GM18861 (cell line): ENCODE results near the gene FANCE.
"Not testable (repeated sequence)": the region's sequence is repeated elsewhere in the genome, so short reads cannot be mapped to it uniquely, and the experiment has no call there.

Experiments used
- ATAC-seq: cut with Tn5 transposase; IDR thresholded peaks from one replicate; pipeline ENCODE4 v1.9.1; 2021; ENCODE audit not compliant: unreplicated experiment

Gene FANCE

DNA sequence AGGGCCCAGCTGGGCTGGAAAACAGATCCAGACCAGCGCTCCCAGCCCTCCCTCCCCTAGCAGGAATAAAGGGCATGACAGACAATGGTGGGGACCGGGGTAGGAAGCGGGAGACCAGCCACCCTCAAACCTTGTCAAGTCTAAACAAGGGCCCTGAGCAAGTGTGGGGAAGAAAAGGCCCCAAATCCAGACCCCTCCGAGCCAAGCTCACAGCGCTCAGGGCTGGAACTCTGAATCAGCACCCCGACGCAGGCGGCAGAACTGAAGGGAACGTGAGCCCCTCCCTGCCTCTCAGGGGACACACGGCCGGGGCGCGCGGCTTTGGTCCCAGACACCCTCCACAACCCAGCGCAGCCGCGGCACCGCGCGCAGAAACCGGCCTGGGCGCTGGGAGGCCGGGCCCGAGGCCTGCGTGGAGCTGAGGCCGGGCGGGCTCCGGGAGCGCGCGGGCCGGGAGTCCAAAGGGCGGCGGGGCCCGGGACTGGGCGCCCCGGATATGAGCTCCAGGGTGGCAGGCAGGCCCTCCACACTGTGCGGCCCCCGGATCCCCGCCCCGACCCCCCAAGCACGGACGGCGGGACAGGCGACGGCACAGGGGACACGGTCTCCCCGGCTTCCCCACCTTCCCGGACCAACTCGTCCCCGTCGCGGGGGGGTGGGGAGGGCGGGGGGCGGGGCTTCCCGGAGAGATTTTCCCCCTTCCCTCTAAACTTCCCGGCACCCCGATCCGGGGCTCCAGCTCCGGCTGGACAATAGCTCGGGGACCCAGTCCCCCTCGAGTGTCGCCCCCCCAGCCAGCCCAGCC lies 44.1 kb downstream of the FANCE start:
- no peak for ATAC-seq

DNA sequence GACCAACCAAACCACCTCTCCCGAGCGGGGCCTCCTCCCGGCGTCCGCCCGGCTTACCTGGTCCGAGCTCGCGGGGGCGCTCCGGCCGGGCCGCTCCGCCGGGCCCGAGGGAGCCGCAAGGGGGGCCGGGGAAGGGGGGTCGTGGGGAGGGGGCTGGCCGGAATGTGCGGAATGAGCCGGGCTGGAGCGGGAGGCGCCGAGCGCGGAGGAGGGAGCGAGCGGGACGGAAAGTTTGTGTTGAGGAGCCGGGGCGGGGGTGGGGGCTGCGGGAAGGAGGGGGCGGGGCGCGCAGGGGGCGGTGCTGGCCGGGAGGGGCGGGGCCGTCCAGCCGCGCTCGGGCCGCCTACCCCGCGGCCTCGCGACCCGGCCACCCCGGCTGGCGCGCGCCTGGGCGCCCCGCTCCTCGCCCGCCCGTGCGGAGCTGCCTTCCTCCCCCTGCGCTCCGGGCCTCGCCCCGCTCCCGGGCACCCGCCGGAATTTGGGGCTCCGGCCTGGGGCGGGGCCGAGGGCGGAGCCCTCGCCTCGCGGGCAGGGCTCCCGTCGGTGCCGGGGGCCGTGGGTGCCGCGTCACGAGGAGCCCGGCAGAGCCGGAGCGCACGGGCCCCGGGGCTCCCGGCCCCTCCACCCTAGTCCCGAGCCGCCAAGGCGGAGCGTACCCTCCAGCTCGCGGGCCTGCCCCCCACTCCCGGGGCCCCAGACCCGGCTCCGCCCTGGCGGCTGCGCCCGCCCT lies 44.9 kb downstream of the FANCE start, which contains the start of gene TEAD3:
TSS of gene TEAD3 (minus strand) at position 239 of the 730 bp plus-strand sequence.
- ATAC-seq, result no peak

DNA sequence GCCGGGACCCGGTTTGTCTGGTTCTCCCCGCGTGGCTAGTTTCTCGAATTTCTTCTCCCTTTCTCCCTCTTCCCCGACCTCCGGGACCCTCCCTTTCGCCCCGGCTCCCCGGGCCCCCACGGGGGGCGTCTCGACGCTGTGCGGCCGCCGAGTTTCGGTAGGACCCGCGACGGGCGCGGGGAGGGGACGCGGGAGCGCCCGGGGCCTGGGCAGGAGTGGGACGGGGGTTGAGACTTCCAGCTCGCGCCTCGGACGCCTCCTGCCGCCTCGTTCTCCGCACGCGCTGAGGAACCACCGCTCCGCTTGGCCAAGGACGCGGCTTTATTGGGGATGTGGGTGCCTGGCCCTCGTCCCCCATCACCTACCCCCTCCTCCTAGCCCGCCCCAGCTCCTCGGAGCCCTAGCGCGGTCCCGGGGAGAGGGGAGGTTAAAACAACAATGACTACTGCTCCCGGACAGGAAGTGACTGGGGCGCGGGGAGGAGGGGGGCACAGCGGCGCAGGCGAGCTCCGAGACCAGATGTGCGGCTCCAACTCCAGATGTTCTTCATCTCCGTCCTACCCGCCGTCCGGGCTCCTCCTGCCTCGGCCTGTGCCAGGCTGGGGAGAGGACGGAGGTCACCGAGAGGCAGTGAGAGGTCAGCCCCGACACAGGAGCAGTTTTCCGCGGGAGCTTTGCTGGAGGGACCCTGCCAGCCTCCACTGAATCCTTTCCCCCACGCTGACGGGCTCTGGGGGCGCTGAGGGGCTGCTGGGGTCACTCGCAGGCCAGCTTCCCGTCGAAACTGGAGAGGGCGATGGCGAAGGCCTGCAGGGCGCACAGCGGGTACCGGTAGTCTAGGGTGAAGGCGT lies 45.7 kb downstream of the FANCE start:
- ATAC-seq, result no peak

DNA sequence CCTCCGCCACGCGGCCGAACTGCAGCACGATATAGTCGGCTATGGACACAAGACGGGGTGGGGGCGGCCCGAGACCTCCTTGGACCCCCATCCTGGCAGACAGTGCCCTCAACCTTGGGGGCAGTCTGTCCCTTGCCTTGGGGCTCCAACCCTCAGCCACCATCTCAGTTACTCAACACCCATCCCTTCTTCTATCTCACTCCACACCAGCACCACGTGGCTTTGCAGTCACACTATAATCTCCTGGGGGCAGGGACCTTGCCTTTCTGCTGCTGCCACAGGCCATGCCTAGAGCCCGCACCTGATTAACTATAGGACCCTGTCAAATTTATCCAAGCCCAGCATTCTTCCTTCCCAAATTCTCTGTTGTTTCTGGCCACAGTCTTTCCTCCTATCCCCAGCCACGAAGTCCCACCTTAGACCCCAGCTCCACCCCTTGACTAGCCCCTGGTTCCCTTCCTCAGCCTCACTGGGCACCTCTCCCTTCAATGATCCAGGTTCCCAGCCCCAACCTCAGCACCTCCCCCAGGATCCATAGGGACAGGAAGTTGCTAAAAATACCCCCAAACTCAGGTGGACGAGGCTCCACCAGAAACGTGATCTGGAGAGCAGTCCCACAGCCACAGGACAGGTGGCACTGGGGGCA lies 46.4 kb downstream of the FANCE start:
- ATAC-seq, result no peak

DNA sequence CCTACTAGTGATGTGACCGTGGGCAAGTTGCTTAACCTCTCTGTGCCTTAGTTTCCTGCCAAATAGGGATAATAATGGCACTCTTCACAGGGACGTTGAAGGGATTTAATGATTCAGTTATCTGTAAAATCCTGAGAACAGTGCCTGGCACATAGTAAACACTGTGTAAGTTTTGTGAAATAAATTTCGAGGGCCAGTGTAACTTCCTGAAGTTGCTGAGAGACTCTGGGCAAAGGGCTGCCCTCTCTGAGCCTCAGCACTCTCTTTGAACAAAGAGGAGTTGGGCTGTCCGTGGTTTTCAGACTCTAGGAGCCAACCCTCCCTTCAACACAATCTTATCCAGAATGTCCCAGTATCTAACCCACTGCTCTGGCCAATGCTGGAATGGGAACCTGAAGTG lies 47.2 kb downstream of the FANCE start:
- ATAC-seq, result no peak

DNA sequence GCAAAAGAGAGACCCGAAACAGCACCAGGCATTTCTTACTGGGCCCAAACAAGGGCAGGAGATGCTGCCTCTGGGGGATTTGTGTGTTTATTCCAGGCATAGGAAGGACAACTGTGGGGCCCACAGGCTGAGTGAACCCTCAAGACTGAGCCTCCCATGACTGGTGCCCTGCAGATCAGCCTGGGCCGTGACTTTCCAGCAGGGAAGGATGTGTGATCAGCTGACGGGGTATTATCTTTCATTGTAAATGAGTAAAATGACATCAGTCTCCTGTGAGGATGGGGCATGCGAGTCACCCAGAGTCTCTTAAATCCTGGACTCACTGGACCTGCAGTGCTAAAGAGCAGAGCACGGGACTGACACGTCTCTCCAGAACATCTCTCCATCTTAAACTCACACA lies 48.6 kb downstream of the FANCE start:
- ATAC-seq, result no peak

DNA sequence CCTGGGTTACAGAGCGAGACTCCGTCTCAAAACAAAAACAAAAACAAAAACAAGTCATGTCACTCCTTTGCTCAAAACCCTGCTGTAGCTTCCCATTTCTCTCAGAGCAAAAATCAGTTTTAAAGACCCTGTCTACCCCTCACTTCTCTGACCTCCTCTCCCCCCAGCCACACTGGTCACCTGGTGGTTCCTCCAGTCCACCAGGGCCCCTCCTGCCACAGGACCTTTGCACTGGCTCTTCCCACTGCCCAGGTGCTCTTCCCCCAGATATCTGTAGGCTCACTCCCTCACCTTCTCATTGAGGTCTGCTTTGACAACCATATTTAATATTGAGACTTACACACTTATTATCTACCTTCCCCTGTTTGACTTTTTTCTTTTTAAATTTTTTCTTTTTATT lies 49.6 kb downstream of the FANCE start:
- no peak for ATAC-seq

DNA sequence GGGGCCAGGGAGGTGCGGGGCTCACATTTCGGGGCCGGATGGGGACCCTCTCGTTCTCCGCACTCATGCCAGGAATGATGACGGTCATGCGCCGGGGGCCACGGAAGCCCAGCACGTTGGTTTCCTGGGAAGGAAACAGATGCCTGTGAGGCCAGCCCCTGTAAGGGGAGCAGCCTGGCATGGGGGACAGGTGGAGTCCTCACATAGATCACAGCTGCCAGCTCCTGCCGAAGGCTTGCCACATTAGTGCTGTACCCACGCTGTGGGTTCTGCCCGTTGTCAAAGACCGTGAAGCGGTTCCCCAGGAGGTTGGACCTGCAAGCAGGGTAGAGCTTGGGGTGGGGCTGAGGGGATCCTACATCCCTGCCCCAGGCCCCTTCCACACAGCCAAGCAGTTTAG lies 51.4 kb downstream of the FANCE start:
- ATAC-seq, result no peak

DNA sequence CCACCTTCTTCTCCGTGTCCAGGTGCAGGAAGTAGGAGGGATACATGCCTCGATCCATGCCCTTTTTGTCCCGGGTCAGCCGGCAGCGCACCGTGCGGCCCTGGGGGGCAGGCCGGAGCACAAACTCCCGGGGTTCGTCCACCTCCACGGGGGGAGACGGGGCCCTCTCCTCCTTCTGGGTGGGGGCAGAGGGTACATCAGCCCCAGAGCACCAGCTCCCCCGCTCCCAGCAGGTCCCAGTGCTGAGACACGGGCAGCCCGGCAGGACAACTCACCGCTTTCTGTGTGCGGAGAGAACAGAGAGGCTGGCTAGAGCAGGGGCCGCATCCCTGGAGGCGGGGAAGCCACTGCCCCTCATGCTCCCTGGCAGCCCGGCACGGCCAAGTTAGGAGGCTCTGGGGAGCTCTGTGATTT lies 53.9 kb downstream of the FANCE start:
- no peak for ATAC-seq

DNA sequence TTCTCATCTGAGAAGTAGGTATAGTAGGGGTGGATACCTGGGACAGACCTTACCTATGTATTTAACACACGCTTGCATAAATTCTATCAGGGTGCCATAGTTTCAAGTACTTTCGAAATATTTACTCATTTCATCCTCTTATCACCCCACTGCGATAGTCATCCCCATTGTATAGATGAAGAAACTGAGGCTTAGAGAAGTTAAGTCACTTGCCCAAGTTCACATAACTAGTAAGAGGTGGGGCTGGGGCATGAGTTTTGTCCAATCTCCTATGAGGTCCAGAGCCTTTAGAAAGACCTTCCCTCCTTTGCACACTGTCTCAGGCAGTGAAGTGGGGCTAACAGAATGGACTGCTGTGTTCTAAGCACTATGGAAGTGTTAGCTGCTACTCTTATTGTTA lies 54.4 kb downstream of the FANCE start:
- no peak for ATAC-seq

DNA sequence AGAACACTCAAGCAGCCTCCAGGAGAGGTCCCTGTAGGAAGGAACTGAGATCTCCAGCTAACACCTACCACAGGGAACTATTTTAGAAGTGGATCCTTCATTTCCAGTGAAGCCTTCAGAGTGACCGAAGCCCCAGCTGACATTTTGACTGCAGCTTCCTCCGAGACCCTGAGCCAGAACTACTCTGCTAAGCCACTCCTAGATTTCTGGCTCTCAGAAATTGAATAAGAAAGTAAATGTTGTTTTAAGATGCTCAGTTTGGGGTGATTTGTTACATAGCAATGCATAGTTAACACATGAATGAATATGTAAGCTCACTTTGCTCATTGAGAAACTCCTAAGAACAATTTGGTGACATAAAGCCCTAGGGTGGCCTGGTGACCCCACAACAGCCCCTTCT lies 55.1 kb downstream of the FANCE start:
- no peak for ATAC-seq

DNA sequence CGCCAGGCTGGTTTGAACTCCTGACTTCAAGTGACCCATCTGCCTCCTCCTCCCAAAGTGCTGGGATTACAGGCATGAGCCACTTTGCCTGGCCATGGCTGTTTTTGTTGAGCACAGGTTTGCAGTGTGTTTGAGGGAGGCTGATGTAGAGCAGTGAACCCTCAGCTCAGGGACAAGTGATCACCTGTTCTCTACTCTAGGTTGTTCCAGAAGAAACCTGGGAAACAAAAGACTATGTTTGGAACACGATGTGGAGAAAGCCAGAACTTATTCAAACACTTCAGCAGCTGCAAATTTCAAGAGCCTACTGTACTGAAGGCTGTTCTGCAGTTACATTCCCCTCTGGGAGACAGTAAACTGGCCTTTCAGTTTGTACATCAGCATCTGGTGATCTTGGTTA lies 55.9 kb downstream of the FANCE start:
- no peak for ATAC-seq

DNA sequence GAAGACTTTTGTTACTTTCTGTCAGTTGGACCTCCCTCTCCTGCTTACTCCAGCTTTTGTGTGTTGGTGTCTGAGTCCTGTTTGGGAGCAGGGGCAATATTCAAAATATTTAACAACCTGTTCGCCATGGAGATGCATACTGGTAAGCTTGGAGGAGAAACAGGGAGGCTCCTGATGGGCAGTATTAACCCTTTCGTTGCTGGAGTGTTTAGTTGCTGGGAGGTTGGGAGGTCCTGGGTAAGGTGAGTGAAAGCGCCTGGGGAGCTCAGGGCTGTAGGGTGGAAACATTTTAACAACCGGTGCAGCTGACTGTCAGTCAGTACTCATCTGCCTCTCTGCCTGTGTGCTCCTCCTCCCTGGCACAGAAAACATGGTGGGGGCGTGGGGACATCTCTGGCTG lies 56.4 kb downstream of the FANCE start:
- ATAC-seq, result no peak

DNA sequence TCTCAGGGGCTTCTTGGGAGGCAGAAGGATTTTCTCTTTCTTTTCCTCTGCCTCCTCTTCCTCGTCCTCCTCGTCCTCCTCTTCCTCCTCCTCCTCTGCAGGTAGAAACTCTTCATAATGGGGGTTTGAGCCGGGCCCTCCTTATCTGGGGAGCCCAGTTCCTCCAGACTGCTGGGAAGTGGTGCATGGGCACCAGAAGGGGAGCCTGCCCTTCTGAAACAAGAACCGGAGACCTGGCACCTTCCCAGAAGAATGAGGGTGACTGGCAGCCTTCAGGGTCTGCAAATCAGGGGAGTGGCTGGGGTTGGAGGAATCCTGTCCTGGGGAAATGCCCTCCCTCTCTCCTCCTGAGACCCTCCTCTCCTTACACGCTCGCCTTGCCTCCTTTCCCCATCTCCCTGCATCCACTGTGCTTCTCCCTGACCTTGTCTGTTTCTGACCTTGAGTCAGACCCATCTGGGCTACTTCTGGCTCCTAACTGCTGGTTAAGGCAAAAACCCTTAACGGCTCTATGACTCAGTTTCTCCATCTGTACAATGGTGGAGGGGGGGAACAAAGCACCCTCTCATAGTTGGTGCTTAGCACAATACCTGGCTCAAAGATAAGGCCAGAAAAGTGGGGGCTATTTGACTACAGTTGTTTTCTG lies 58.9 kb downstream of the FANCE start:
- ATAC-seq, result no peak

DNA sequence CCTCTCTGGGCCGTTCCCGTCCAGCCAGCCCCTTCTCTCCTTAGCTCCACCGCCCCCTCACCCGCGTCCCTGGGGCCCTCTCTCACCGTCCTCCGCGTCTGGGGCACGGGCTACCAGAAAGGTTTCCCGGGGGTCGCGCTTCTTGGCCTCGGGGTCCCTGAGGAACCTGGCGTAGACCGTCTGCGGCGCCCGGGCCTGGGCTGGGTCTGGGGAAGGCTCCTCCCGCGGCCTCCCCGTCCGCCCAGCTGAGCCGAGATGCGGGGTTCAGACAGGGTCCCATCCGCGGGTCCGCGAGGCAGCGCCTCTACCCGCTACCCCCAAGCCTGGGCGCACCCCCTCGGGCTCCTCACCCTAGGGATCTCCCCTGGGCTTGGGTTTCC lies 59.4 kb downstream of the FANCE start:
- no peak for ATAC-seq

DNA sequence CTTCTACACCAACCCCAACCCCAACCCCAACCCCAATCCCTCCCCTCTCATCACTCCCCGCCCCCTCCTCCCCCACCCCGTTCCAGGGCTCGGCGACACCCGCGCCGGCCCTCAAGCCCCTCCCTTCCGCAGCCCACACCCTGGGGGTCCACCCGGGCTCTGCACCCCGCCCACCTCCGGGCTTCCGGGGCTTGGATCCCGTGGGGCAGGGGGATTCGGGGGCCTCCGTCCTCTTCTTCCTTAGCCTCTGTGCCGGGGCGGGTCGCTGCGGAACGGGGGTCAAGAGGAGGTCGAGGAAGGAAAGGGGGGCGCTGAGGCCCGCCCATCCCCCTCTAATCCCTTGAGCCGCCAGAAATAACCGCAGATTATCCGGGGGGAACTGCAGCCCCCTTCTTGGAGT lies 59.9 kb downstream of the FANCE start:
- ATAC-seq, result no peak

DNA sequence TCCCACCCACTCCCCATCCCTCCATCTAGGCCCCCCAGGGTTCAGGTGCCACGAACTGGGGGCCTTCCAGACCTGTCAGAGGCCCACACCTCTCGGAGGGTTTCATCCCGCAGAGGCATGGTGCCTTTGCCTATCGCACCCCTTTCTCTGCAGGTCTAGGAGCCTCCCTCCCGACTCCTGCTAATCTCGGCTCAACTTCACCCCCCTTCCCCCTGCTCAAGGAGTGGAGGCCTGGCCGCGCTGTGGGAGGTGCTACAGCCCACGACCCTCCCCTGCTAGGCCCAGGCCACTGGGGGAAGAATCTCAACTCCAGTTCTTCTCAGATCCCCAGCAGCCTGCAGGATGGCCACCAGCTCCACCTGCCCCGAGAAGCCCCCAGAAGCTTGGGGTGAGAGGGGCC lies 60.6 kb downstream of the FANCE start, which contains the start of gene TULP1:
TSS of gene TULP1 (minus strand) at position 157 of the 400 bp plus-strand sequence. CDS start at position 119, 38 bp downstream.
- no peak for ATAC-seq

DNA sequence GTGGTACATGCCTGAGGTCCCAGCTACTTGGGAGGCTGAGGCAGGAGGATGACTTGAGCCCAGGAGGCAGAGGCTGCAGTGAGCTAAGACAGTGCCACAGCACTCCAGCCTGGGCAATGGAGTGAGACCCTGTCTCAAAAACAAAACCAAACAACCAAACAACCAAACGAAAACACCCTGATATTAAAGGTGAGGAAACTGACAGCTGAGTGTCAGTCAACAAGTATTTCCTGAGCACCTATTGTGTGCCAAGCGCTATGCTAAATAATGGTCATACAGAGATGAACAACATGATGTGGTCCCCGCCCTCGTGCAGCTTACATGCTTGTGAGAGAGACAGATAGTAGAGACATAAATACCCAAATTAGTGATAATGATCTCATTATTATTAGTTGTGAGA lies 62.4 kb downstream of the FANCE start:
- ATAC-seq, result no peak

DNA sequence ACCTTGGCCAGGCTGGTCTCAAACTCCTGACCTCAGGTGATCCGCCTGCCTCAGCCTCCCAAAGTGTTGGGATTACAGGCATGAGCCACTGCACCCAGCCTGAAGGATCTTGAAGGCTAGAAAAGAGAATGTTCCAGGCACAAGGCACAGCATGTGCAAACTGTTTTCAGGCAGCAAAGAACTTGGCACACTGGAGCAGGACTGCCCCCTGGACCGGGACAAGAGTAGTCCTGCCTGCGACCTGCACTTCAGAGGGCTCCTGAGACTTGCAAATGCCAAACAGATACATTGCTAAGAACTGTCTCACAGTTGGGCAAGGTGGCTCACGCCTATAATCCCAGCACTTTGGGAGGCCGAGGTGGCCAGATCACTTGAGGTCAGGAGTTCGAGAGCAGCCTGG lies 63.8 kb downstream of the FANCE start:
- not testable (repeated sequence) for ATAC-seq
